ENCODE data around the gene TMC8.

DNA sequence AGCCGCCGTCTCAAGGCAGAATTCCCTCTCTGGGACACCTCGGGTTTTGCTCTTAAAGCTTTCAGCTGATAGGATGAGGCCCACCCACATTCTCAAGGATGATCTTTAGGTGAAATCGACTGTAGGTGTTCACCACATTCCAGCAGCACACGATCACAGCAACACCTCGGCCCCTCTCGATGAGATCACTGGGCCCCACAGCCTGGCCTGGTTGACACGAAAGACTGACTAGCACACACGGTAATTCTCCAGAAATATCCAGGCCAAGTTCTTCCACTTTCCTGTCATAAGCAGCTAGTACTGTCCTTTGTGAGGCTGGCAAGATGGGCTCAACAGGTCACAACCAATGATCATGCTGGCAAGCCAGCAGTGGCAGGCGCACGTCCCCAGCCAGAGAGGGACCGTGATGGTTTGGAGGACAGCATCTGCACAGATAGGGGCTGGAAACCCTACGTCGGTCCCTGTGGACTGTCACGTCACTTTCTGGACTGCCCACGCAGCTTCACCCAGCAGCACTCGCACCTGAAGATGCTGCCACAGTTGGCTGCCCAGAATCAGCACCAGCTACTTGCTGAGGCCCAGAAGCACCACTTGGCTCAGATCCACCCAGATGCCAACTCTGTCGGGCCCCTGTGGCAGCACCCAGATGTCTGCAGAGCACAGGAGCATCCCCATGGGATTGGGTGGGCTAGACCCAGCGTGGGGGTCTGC is 19.4 kb upstream of the TMC8 start:
- TF ChIP-seq REST (IDR thresholded peaks at IDR 0.05; ENCODE audit: low read depth): no peak
- no peak for TF ChIP-seq ZBTB7A (IDR thresholded peaks at IDR 0.05; ENCODE audit: low read depth)
- TF ChIP-seq YY1 (IDR thresholded peaks at IDR 0.05; ENCODE audit: low read depth): no peak
- TF ChIP-seq TAF1 (IDR thresholded peaks at IDR 0.05; ENCODE audit: low read depth): no peak
- no peak for TF ChIP-seq CREB1 (IDR thresholded peaks at IDR 0.05; ENCODE audit: low read depth)

Measured in Ishikawa (cell line).